ENCODE results near the gene SVEP1.
"Not testable (repeated sequence)": the region's sequence is repeated elsewhere in the genome, so short reads cannot be mapped to it uniquely, and the experiment has no call there.

SVEP1 gene

DNA sequence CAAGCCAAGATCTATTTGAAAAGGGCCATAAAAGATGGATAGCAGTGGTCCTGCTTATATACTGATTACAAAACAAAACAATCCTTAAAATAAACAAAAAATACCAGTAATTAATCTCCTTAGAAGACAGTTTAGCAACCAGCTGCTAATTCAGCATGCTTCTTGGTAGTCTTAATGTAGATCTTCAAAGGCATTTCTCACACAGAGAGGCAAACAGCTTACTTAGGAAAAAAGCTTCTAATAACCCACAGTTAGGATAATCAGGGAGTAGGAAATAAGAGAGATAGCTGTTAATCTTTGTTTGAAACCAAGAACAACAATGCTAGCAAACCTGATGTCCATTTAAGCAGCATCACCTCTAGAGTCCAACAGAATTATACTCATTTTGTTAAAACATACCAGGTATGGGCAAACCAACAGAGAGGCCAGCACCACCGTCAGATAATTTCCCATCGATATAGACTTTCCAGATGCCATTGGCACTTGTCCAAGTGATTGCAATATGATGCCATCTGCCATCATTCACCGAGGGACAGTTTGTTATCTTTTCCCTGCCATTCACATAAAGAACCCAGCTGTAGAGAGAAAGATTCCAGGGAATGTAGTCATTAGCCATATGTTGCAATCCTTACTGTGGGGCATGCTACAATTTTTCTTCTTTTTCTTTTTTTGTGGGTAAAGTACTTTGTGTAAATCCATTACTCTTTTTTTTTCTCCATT, 136.2 kb downstream of the SVEP1 start:
- DNase-seq = peak; percentile 75

DNA sequence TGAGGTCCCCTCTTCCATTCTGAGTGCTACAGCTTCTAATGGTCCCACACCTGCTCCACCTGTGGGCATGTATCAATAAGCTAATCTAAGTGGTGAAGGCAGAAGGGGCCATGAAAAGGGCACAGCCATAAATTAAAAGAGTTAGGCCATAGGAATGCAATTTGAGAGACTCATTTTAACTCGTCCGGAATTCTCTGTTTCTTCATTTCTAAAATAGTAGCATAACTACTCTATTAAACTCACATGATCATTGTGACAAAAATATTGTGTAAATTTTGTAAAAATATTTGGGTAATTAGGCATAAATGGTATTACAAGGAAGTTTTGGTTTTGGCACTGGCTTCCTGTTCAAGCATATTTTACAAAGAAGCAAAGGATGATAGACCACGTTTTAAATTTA, 138.7 kb downstream of the SVEP1 start:
- DNase-seq = no peak

DNA sequence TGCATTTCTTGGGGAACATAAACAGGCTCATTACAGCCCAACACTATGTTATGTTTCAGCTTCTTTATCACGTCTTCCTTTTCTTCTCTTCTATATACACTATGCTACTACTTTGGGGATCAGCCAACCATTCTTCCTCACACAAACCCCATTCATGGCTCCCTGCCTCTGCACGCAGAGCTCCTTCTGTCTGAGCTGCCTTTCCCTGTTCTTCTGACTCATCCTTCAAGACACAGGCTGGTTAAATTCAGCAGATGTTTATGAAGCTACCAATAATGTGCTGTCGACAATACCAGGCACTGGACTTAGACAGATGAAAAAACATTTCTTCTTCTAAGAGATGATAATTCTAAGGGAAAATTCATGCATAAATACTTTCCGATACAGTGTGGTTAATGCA, 139.4 kb downstream of the SVEP1 start:
- no peak for DNase-seq

DNA sequence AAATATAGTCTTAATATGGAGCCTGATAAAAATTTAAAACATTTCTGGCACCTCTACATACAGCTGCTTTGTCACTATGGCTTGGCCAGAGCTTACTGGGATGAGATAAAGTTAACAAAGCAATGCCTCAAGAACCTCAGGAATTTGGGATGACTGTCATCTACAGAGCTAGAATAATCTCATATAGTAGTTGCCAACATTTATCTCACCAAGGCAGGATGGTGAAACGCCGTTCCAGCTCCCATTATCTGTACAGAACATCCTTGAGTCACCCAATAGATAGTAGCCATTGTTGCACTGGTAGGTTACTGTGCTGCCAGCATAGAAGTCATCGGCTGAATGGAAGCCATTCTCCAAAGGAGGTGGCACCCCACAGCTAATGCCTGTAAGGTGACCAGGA, 147.3 kb downstream of the SVEP1 start:
- no peak for DNase-seq

DNA sequence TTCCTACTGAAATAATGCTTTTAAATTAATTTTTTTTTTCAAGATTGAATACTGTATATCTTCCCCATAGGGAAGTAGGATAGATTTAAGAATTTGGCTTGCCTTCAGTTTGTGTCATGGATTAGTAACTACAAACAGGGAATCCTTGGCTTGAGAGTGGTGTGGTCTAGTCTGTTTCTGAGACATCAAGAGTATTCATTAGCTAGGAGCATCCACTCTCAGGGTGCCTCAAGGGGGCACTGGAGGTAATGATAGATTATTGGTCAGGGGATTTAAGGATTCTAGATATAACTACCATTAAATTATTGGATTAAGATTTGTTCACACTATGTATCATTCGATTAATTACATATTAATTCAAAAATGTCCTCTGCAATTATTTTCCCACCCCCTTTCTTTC, 150.1 kb downstream of the SVEP1 start:
- no peak for DNase-seq

DNA sequence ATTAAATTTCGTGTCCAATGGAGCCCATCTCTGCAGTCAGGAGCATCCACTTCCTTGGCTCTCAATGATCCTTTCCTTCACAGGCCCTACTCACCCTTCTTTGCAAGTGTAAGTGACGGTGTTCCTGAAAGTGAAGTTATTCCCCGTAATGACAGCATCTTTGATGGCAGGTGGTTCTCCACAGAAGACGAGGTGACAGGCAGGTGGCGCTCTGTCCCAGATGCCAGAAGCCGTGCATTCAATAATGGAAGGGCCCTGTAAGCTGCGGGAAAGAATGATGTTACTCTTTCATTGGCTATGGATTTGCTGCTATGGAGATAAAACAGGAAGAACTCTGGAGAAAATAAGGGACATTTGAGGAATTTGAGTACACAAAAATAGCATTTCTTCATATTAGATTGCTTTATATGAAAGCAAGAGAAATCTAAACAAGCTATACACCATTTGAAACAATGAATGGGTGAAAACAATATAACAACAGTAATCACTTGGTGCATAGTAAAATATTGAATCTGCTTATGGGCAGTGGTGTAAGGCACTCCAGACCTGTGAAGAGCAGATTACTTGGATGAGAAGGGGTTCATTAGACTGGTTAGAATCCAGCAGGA, 151.9 kb downstream of the SVEP1 start:
- DNase-seq = peak; percentile 7

DNA sequence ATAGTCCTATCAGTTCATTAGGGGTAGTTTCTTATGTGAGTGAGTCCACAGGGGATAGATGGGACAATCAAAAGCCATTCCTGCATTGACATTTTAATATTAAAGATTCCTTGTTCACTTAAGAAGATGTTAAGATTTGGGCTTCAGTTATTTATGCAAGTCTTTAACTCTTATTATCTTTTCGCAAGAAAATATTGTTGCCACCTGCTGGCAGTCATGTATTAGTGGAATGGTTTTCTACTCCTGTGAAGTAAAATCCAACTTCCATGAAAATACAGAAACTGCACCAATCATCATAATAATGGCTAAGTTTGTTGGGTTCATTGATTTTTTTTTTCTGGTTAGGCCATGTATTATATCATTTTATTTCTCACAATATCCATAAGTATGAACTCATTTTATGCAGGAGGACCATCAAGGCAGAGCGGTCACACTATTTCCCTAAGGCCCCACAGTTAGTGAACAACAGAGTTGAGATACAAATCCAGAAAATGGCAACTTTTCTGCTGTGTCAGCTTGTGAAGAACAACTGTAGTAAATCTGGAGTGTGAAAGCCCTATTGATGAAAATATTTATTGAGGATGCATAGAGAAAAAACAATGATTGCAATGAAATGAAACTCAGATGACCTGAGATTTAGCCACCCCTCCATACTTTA, 153.4 kb downstream of the SVEP1 start:
- DNase-seq = no peak

DNA sequence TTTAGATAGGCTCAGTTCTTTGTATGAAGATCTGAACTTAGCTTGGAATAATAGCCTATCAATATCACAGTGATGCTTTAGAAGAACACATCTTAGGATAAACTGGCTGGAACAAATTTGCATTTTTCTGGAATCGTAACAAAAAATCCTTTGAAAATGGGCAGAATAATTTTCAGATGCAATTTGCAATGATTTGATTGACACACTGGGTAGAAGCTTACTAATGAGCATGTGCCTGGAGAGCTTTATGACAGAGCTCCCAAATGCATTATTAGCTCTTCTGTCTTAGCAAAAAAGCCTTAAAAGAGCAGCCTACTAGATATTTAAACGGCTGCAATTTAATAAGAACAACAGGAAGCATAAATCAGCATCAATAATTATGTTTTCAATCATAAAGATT, 165.1 kb downstream of the SVEP1 start:
- no peak for DNase-seq

DNA sequence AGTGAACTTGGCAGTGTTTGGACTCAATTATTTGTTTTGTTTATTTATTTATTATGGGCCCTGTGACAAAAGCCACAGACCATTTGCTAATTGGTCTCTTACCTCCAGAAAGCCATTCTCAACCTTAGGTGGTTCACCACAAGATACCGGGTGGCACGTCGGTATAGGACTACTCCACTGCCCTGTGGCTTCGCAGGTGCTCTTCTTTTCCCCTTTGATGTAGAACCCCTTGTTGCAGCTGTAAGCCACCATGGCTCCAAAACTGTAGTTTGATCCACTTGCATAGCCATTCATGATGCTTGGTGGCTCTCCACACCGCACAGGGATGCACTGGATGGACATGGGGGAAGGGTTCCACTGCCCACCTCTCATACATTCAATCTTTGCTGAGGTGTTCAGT, 168.6 kb downstream of the SVEP1 start:
- DNase-seq = no peak

DNA sequence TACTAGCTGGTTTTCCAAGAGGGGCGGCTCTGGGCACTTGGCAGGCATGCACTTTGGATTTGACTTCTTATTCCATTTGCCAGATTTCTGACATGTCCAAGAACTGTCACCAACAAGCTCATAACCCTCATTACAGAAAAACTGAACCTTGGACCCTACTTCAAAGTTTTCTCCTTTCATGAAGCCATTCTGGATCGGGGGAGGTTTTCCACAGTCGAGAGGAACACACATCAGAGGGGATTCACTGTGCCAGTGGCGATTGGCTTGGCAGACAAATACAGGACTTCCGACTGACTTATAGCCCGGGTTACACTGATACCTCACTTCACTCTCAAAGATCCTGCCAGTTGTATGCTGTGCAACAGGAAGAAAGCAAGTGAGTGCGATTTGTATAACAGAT, 170.9 kb downstream of the SVEP1 start:
- DNase-seq = no peak

DNA sequence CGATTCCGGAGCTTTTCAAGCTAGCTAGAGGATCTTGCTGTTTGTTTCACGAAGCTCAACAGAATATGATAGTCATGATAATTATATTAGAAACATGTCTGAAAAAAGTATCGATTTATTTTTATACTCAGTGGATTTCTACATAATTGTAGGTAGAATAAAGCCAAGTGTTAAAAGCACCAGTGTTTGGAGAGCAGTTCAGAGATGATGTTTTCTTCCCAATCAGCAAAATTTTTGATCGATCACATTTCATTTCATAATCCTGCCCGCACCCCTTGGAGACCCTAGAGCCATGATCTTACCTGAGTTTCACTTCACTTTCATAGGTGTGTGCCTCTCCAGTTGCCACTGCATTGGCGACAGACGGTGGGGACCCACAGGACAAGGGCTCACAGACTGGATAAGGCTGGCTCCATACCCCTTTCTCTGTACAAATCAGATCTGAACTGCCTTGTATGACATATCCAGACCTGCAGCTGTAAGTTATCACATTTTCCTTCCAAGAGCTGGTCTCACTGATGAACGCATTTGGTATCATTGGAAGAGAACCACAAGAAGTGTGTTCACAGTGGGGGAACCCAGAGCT, 173.6 kb downstream of the SVEP1 start:
- no peak for DNase-seq

DNA sequence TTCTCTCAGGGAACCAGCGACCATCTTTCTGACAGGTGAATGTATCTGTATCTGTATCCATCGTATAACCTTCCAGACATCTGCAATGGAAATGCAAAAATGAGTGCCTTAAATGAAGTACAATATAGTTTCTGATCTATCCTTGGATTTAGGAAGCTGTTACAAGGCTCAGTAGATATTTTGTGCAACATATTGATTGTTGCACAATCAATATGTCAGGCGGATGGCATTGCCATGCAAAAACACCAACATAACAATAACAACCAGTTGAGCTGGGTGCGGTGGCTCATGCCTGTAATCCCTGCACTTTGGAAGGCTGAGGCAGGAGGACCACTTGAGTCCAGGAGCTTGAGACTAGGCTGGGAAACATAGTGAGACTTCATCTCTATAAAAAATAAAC, 175.1 kb downstream of the SVEP1 start:
- no peak for DNase-seq

DNA sequence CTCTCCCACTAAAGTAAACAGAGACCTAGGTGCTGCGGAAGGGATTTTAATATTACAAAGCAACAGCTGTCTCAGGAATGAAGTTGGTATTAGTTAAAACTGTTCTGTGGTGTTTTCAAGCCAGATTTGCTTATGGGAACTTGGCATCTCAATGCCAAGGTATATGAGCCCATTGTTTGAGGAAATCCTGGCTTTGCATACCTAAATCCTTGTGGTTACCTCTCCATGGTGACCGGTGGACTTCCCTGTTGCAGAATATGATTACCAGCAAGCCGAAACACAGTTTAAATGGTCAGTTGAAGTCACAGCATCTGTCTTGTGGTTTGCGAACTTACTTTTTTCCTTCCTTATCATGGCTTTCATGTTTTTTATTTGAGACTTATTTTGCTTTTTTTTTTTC, 179.6 kb downstream of the SVEP1 start:
- no peak for DNase-seq

DNA sequence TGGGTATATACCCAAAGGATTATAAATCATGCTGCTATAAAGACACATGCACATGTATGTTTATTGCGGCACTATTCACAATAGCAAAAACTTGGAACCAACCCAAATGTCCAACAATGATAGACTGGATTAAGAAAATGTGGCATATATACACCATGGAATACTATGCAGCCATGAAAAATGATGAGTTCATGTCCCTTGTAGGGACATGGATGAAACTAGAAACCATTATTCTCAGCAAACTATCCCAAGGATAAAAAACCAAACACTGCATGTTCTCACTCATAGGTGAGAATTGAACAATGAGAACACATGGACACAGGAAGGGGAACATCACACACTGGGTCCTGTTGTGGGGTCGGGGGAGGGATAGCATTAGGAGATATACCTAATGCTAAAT, 180.5 kb downstream of the SVEP1 start:
- not testable (repeated sequence) for DNase-seq

DNA sequence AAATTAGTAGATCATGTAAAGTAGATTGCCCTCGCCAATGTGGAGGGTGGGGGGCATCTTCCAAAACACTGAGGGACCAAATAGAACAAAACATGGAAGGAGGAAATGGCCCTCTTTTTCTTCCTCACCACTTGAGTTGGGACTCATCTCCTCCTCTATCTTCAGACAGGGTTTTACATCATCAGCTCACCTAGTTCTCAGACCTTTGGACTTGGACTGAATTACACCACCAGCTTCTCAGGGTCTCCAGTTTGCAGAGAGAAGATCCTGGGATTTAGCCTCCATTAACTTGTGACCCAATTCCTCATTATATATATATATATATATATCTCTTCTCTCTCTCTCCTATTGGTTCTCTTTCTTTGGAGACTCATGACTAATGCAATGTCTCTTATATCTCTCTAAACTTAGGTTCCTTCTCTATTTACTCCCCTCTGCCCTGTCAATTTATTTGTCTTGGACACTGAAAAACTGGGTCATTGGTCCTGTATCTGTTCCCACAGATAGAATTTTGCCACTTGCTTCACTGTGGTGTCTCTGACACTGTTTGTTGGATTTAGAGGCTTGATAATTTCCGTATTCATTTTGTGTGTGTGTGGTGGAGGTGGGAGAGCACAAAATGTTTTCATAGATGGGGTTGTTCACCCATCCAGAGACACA, 187.6 kb downstream of the SVEP1 start:
- no peak for DNase-seq

DNA sequence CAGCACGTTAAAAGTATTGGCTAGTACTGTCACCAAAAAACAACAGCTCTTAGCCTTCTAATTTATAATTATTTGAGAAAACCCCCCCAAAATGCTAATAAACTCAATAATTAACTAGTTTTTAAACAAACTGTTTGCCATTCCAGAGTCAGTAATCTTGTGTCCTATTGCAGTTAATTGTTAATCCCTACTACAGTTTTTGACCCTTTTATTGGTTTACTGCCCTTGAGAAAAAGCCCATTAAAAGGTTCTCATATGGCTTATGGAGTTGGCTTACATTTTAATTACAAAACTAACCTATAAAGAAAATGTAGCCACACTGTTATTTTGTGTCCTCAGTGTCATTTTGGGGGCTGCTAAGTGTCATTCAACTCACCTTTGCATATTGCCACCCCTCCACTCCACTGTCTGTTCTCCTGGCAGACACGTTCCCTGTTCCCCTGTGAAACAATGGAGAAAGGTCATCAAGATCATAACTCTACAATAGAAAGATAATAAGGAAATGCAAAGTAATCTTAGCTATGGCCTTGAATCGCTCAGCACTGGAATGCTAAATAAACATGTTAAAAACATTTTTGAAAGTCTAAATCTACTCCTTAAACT, 190.3 kb downstream of the SVEP1 start:
- DNase-seq = no peak

DNA sequence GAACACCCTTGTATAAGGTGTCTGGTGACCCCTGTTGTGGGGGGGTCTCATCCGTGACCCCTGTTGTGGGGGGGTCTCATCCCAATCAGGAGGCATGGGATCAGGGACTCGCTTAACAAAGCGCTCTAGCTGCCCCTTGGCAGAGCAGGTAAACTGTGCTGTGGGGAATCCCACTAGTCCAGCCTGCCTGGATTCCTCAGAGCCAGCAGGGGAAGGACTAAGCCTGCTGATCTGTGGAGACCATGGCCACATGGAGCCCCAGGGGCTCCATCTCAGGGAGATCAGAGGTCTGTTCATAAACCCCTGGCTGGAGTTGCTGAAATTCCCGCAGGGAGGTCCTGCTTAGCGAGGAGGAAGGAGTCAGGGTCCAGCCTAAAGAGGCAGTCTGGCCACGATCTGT, 196.1 kb downstream of the SVEP1 start:
- DNase-seq = no peak

DNA sequence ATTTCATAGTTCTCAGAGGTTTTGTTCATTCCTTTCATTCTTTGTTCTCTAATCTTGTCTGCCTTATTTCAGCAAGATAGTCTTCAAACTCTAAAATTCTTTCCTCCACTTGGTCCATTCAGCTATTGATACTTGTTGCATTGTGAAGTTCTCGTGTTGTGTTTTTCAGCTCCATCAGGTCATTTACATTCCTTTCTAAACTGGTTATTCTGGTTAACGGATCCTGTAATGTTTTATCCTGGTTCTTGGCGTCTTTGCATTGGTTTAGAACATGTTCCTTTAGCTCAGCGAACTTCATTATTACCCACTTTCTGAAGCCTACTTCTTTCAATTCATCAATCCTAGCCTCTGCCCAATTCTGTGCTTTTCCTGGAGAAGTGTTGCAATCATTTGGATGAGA, 196.8 kb downstream of the SVEP1 start:
- DNase-seq = no peak

DNA sequence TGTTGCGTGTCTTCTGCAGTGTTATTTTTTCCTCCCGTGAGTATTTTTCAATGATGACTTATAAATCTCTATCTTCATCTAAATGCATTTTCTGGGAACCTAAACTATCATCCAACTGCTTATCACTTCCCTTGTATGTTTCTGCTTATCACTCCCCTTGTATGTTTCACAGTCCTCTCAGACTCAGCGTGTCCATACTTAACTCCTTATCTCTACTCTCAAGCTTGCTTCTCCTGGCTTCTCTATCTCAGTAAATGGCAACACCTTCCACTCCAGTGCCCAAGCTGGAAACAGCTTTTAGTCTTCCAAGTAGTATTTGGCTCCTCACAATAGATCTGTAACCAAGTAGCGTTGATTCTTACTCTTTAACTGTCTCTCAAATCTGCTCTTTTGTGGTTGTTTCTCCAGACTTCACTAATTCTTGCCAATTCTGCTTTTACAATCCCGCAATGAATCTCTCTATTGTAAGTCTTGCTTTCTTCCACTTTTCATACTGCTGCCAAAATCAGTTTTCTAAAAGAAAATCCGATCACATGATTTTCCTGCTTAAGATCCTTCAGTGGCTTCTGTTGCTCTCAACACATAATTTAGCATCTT, 208.0 kb downstream of the SVEP1 start:
- no peak for DNase-seq

DNA sequence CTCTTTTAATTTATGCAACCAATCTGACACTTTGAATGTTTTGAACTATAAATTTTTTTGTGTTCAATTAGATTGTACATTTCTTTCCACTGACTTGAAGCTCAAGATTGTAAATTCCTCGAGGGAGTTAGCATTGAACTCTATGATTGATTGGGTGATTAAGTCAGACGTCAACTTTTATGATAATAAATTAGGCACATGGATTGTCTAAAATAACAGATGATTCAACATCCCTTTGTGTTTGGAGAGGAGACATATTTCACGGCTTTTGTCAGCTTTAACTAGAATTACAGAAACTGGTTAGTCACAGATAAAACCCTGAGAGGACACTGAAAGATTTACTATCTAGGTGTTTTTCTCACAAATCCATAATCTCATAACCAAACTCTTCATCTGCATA, 209.2 kb downstream of the SVEP1 start:
- no peak for DNase-seq

DNA sequence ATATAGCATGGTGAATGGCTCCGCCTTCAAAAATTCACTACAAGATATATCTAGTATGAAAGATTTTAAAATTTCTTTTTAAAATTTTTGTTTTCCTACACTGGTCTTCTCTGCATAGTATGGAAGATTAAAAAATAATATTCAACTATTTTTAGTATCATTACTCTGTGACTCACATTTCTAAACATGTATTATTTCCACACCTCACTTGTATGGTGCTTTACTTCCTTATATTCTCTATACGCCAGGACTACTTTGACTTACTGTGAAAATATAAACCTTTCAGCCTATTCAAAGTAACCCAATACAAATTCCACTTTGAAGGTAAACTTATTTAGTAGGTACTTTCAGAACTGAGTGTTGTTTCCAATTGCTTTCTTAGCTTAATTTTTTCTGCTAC, 215.1 kb downstream of the SVEP1 start:
- no peak for DNase-seq

DNA sequence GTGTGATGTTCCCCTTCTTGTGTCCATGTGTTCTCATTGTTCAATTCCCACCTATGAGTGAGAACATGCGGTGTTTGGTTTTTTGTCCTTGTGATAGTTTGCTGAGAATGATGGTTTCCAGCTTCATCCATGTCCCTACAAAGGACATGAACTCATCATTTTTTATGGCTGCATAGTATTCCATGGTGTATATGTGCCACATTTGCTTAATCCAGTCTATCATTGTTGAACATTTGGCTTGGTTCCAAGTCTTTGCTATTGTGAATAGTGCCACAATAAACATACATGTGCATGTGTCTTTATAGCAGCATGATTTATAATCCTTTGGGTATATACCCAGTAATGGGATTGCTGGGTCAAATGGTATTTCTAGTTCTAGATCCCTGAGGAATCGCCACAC, 220.5 kb downstream of the SVEP1 start:
- DNase-seq = not testable (repeated sequence)

DNA sequence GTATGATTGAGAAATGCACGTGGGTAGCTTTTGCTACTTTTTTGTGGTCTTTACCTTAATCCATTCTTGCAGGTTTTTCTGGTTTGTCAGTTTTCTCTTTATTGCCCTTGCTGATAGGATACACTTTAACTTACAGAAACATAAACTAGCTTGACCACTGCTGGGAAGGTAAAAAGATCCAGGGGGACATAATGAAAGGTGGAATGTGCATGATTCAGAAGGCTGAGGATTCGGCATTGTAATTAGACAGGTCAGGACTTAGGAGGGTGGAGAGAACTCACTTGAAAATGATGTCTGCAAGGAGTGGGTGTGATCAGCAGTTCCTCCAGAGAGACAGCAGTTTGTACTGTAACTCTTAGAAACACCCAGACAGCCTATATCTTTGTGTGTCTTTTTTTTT, 222.0 kb downstream of the SVEP1 start:
- no peak for DNase-seq
